Measurements from ENCODE around the gene RNF217.
"Not testable (repeated sequence)": the region's sequence is repeated elsewhere in the genome, so short reads cannot be mapped to it uniquely, and the experiment has no call there.

Gene RNF217

GRCh38 chr6:125013938-125014660 lies 51.9 kb downstream of the RNF217 start:
- in situ Hi-C loops (cut with MboI; ENCODE audit: low sequenced_read_pairs): no loop called here

- in situ Hi-C loops (cut with MboI; ENCODE audit: low sequenced_read_pairs): no loop called here
Observed at GRCh38 chr6:125014661-125014957, 52.4 kb downstream of the RNF217 start.

DNA sequence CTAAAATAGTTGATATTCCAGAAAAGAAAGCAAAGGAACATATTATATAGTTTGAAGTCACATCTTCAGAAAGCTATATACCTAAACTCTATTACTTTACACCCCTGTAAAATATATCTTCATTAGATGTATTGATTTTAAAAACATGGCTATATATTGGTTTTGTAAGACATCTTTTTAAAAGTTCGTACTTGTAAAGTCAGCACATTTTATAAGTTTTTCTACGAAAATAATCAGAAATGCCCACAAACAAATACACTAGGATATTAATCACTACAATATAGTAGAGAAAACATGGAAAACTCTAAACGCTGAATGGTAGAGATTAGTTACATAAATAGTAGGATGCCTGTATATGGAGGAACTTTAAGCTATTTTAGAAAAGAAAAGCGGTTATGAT lies 52.9 kb downstream of the RNF217 start:
- in situ Hi-C loops (cut with MboI; ENCODE audit: low sequenced_read_pairs): no loop called here

DNA sequence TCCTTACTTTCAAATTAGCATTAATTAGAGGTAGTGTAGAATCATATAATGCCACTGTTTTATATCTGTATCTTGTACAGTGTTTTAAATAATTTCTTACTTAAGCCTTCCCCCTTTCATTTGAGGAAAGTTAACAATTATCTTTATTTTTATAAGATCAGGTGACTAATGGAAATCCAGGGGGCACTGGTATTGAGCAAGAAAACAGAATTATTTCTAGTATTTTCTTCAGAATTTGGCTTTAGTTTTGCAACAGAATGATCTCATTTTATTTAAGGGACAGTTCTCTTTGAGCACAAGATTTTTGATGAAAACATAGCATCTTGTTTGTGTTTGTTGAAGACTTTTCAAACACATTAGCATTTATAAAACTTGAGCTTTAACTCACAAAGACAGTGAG lies 55.9 kb downstream of the RNF217 start:
- in situ Hi-C loops (cut with MboI; ENCODE audit: low sequenced_read_pairs): no loop called here

GRCh38 chr6:125019281-125019680 lies 57.0 kb downstream of the RNF217 start:
- in situ Hi-C loops (cut with MboI; ENCODE audit: low sequenced_read_pairs): no loop called here

GRCh38 chr6:125019918-125020317 lies 57.7 kb downstream of the RNF217 start:
- in situ Hi-C loops (cut with MboI; ENCODE audit: low sequenced_read_pairs): no loop called here

DNA sequence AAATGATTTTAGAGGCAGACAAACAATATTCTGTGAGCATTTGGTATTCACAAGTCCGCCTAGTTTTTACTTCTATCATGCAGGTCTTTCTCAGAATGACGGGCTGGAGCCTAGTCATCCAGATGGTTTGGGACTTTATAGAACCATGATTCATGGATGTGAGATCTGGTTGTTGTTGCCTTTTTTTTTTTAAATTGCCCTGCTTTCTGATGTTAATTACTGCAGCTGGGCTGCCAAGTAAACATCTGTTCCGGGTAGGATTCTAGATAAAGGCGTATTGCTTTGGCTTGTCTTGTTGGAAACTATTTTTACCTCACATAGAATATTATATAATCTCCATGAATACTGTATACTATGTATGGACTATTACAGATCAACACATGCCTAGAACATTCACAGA lies 58.1 kb downstream of the RNF217 start:
- in situ Hi-C loops (cut with MboI; ENCODE audit: low sequenced_read_pairs): no loop called here

GRCh38 chr6:125022391-125022989 lies 60.3 kb downstream of the RNF217 start:
- in situ Hi-C loops (cut with MboI; ENCODE audit: low sequenced_read_pairs): no loop called here

- in situ Hi-C loops (cut with MboI; ENCODE audit: low sequenced_read_pairs): no loop called here
Observed at GRCh38 chr6:125025164-125025854, 63.1 kb downstream of the RNF217 start.

DNA sequence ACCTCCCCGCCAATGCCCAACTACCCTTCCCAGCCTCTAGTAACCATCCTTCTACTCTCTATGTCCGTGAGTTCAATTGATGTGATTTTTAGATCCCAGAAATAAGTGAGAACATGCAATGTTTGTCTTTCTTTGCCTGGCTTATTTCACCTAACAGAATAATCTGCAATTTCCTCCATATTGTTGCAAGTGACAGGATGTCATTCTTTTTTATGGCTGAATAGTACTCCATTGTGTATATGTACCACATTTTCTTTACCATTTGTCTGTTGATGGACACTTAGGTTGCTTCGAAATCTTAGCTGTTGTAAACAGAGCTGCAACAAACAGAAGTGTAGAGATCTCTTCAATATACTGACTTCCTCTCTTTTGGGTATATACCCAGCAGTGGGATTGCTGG lies 65.0 kb downstream of the RNF217 start:
- in situ Hi-C loops (cut with MboI; ENCODE audit: low sequenced_read_pairs): no loop called here

DNA sequence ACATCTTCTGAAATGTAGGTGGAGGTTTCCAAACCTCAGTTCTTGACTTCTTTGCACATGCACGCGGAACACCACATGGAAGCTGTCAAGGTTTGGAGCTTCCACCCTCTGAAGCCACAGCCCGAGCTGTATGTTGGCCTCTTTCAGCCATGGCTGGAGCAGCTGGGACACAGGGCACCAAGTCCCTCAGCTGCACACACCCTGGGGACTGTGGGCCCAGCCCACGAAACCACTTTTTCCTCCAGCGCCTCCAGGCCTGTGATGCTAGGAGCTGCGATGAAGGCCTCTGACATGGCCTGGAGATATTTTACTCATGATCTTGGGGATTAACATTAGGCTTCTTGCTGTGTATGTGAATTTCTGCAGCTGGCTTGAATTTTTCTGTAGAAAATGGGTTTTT lies 68.7 kb downstream of the RNF217 start:
- in situ Hi-C loops (cut with MboI; ENCODE audit: low sequenced_read_pairs): no loop called here

GRCh38 chr6:125031385-125031784 lies 69.1 kb downstream of the RNF217 start:
- in situ Hi-C loops (cut with MboI; ENCODE audit: low sequenced_read_pairs): no loop called here

- in situ Hi-C loops (cut with MboI; ENCODE audit: low sequenced_read_pairs): not testable (repeated sequence)
Observed at GRCh38 chr6:125034929-125035328, 72.7 kb downstream of the RNF217 start.

DNA sequence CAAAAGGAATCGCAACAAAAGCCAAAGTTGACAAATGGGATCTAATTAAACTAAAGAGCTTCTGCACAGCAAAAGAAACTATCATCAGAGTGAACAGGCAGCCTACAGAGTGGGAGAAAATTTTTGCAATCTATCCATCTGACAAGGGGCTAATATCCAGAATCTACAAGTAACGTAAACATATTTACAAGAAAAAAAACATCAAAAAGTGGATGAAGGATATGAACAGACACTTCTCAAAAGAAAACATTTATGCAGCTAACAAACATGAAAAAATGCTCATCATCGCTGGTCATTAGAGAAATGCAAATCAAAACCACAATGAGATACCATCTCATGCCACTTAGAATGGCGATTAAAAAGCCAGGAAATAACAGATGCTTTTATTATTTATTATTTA lies 74.2 kb downstream of the RNF217 start:
- in situ Hi-C loops (cut with MboI; ENCODE audit: low sequenced_read_pairs): not testable (repeated sequence)

- in situ Hi-C loops (cut with MboI; ENCODE audit: low sequenced_read_pairs): no loop called here
Observed at GRCh38 chr6:125037827-125038226, 75.6 kb downstream of the RNF217 start.

GRCh38 chr6:125038925-125039324 lies 76.7 kb downstream of the RNF217 start:
- in situ Hi-C loops (cut with MboI; ENCODE audit: low sequenced_read_pairs): no loop called here

DNA sequence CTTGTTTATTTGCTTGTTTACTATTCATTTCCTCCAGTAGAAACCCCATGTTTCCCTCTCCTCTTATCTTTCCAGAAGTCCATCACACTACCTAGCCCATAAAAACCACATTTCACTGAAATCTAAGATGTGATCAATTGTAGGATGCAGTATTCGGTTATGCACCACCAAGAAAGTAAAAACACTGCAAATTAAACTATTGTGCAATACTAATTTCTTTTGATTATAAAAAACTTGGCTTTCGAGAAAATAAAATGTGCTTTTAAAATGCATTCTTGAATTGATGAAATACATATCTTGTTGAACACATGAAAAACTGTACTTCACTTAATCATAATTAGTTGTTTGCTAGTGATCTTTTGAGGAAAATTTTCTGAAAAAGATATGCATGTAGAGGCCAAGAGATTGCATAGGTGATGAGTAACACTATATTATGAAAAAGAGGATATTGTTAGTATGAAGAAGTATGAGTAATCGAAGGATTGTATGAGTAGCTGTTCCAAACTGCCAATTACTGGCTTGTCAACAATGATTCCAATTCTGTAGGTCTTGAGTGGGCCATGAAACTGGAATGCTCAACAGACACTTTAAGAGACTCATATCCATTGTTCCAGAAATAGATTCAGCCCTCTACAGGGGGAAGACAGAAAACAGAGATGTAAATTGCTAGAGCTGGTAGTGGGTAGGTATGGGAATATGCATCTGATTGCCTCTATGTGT lies 79.7 kb downstream of the RNF217 start:
- in situ Hi-C loops (cut with MboI; ENCODE audit: low sequenced_read_pairs): no loop called here

GRCh38 chr6:125044066-125044465 lies 81.8 kb downstream of the RNF217 start:
- in situ Hi-C loops (cut with MboI; ENCODE audit: low sequenced_read_pairs): no loop called here

DNA sequence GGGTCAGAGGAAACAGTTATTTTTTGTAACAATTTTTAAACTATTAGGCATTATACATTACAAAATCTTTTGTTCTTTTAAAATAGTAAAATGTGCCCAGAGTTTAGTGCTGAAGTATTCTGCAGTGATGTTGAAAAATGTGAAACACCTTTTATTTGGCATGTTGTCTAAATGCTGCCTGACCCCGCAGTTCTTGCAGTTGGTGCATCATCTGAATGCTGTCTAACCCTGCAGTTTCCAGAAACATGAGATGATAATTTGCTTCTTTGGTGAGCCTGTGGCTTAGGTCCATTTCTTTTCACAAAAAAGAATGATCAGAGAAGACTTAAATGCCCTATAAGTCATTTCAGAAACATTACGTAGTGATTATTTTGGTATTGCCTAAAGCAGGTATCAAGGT lies 82.4 kb downstream of the RNF217 start:
- in situ Hi-C loops (cut with MboI; ENCODE audit: low sequenced_read_pairs): no loop called here

DNA sequence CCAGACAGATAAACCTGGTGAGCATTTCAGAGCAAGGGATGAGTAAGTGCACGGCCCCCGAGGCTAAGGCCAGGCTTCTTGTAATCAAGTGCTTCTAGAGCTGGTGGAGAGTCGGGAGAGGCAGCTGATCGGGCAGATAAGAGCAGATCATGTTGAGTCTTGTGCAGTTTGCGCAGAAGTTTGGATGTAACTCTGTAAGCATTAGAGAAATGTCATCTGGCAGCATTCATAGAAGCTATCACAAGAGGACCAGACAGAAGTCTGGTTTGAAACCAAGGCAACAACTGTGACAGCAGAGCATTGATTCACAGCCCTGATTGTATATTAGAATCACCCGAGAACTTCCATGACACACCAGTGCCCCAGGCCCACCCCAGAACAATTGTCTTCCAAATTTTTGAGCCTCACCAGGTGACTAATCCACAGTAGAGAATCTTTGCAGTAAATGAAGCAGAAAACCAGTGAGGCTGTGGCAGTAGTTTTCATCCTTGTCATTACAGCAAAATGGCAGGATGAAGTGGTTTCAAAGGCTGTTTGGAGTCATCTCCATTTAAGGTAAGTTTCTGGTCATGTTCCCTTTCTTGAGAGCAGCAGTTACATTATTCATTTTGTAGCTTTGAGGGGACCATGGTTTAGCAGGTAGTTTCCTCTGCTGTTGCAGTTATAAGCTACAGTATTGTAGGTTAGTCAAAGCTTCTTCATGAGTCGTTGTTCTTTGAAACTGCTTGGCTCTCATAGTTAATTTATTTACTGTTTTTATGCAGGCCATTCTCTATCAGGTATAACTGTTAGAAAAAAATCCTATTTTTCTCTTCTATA lies 84.1 kb downstream of the RNF217 start:
- in situ Hi-C loops (cut with MboI; ENCODE audit: low sequenced_read_pairs): no loop called here

DNA sequence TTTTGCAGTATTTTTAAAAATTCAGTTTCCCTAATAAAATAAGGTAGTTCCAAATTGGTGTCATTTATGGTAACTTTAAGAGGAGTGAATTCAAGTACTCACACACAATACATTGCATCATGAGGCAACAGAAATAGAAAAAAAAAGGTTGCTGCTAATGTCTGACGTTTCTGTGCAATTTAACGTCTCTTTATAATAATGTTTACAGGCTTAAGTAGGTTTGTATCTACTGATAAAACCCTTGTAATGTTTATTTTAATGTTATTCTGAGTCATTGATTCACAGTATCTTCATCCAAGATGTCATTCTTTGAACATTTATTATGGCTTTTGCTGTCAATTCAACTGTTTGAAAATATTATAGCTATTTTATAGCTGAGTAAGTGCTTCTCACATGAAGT lies 86.0 kb downstream of the RNF217 start:
- in situ Hi-C loops (cut with MboI; ENCODE audit: low sequenced_read_pairs): no loop called here
